Liver (tissue), 9 donors: ENCODE data around the gene GNB1L. TPM values are rescaled to one million over a fixed set of nuclear protein-coding genes. Genes with fewer than 3 reads are reported as not detected.

Experiments used
- DNase-seq: peaks from one replicate; pipeline ENCODE4 v3.0.0-alpha.2; 2017; ENCODE audit warnings: low spot score
- H3K27ac ChIP-seq, 2 donors: one replicate each; pipeline ENCODE4 v1.7.0; 2013; ENCODE audit warnings: inconsistent platforms in 2 of 2, low read length in 2 of 2, control low read depth in 1 of 2, low read depth in 1 of 2, mild to moderate bottlenecking in 1 of 2
- H3K27me3 ChIP-seq, 4 donors: one replicate each; pipeline versions ENCODE4 v1.6.1 to v1.7.0; 2013; ENCODE audit warnings: low read length in 3 of 4, inconsistent platforms in 1 of 4, mild to moderate bottlenecking in 1 of 4, moderate library complexity in 1 of 4; ENCODE audit not compliant: control insufficient read depth in 4 of 4, insufficient read depth in 4 of 4
- H3K36me3 ChIP-seq, 4 donors: one replicate each; pipeline versions ENCODE4 v1.6.1 to v1.7.0; 2013; ENCODE audit warnings: low read length in 3 of 4, mild to moderate bottlenecking in 3 of 4, low read depth in 1 of 4, moderate library complexity in 1 of 4; ENCODE audit not compliant: control insufficient read depth in 4 of 4, insufficient read depth in 3 of 4
- H3K4me1 ChIP-seq, 4 donors: one replicate each; pipeline versions ENCODE4 v1.6.1 to v1.7.0; 2013; ENCODE audit warnings: low read length in 3 of 4, mild to moderate bottlenecking in 3 of 4, moderate library complexity in 1 of 4; ENCODE audit not compliant: control insufficient read depth in 4 of 4, insufficient read depth in 4 of 4
- H3K4me3 ChIP-seq, 3 donors: one replicate each; pipeline versions ENCODE4 v1.6.1 to v1.7.0; 2013; ENCODE audit warnings: low read length in 3 of 3, control low read depth in 1 of 3, low read depth in 1 of 3, mild to moderate bottlenecking in 1 of 3
- H3K9ac ChIP-seq, 2 donors: one replicate each; pipeline ENCODE4 v1.7.0; 2013; ENCODE audit warnings: low read length in 2 of 2, mild to moderate bottlenecking in 2 of 2, moderate library complexity in 2 of 2, control low read depth in 1 of 2, low read depth in 1 of 2
- H3K9me3 ChIP-seq, 4 donors: one replicate each; pipeline versions ENCODE4 v1.6.1 to v1.7.0; 2013; ENCODE audit warnings: low read length in 3 of 4; ENCODE audit not compliant: control insufficient read depth in 4 of 4
- ATF3 ChIP-seq: IDR thresholded peaks from 2 replicates; pipeline ENCODE4 v1.6.1; 2016; ENCODE audit warnings: antibody characterized with exemption
- CTCF ChIP-seq: fragments of 150-350 bp; IDR thresholded peaks from 2 replicates; pipeline ENCODE4 v1.5.1; 2017; ENCODE audit warnings: improper control_type of control experiment, low read depth, low read length; ENCODE audit not compliant: missing input control
- EGR1 ChIP-seq, 2 donors: IDR thresholded peaks; 2 replicates each; pipeline ENCODE4 v1.6.1; 2016 to 2018; ENCODE audit warnings: antibody characterized with exemption in 2 of 2, low read depth in 2 of 2
- FOXA1 ChIP-seq: IDR thresholded peaks from 2 replicates; pipeline ENCODE4 v1.6.1; 2016; ENCODE audit warnings: antibody characterized with exemption
- GABPA ChIP-seq, 2 donors: IDR thresholded peaks in 1 of 2; conservative IDR thresholded peaks in 1 of 2; 2 replicates each; pipeline ENCODE4 v1.6.1; 2016; ENCODE audit warnings: antibody characterized with exemption in 2 of 2, mild to moderate bottlenecking in 1 of 2, moderate library complexity in 1 of 2
- HNF4G ChIP-seq: IDR thresholded peaks from 2 replicates; pipeline ENCODE4 v1.6.1; 2016; ENCODE audit warnings: antibody characterized with exemption
- JUND ChIP-seq, 2 donors: IDR thresholded peaks; 2 replicates each; pipeline ENCODE4 v1.6.1; 2016; ENCODE audit warnings: antibody characterized with exemption in 2 of 2
- MAX ChIP-seq: IDR thresholded peaks from 2 replicates; pipeline ENCODE4 v1.6.1; 2016; ENCODE audit warnings: antibody characterized with exemption
- NR2F2 ChIP-seq: IDR thresholded peaks from 2 replicates; pipeline ENCODE4 v1.6.1; 2016; ENCODE audit warnings: antibody characterized with exemption
- RAD21 ChIP-seq, 2 donors: IDR thresholded peaks; 2 replicates each; pipeline ENCODE4 v1.6.1; 2016; ENCODE audit warnings: antibody characterized with exemption in 2 of 2, mild to moderate bottlenecking in 2 of 2
- REST ChIP-seq: IDR thresholded peaks from 2 replicates; pipeline ENCODE4 v1.6.1; 2016; ENCODE audit warnings: antibody characterized with exemption, mild to moderate bottlenecking
- RXRA ChIP-seq, 2 donors: IDR thresholded peaks; 2 replicates each; pipeline ENCODE4 v1.6.1; 2017 to 2018; ENCODE audit warnings: antibody characterized with exemption in 2 of 2, mild to moderate bottlenecking in 1 of 2
- SP1 ChIP-seq: IDR thresholded peaks from 2 replicates; pipeline ENCODE4 v1.6.1; 2018; ENCODE audit warnings: antibody characterized with exemption, mild to moderate bottlenecking
- TAF1 ChIP-seq: conservative IDR thresholded peaks from 2 replicates; pipeline ENCODE4 v1.6.1; 2016; ENCODE audit warnings: antibody characterized with exemption, mild to moderate bottlenecking
- YY1 ChIP-seq: IDR thresholded peaks from 2 replicates; pipeline ENCODE4 v1.6.1; 2016; ENCODE audit warnings: antibody characterized with exemption, mild to moderate bottlenecking
- ZBTB33 ChIP-seq: IDR thresholded peaks from 2 replicates; pipeline ENCODE4 v1.6.1; 2016; ENCODE audit warnings: antibody characterized with exemption
- WGBS: extraction: QIAGEN DNeasy Blood & Tissue Kit; methylation state at CpG from one replicate; pipeline ENCODE4 v1.1.7; 2013; 5-methylcytosine and 5-hydroxymethylcytosine counted together
- polyA plus RNA-seq, 2 donors: library from polyadenylated mRNA; stranded (reverse) in 1 of 2; unstranded in 1 of 2; fragments of 200-250 nt in 1 of 2; fragments of >200 nt in 1 of 2; fragmentation: Nextera tagmentation in 1 of 2; extraction: Ambion mirVana in 1 of 2; gene quantifications; one replicate each; pipeline versions ENCODE4 v1.2.1 to v1.2.3, GENCODE V29; 2013 to 2015
- total RNA-seq, 2 donors: library from RNA; depleted of rRNA; stranded (reverse); fragments of >200 nt; gene quantifications; one replicate each; pipeline ENCODE4 v1.2.3, GENCODE V29; 2014
- donor health status: healthy.
- donor health status: healthy.
- donor health status: healthy.
- donor health status: healthy.
- donor health status: healthy.

Gene GNB1L
- total and polyA plus RNA-seq, 4 donors: 1.5 to 3.6 (median 1.9) TPM

- TF ChIP-seq EGR1 (IDR thresholded peaks at IDR 0.05; ENCODE audit: low read depth in 2 of 2) (no peak), NR2F2 (no peak), RAD21 (IDR thresholded peaks at IDR 0.05) (no peak), REST (no peak), ZBTB33 (no peak), FOXA1 (no peak), MAX (no peak), YY1 (no peak), JUND (IDR thresholded peaks at IDR 0.05) (no peak), CTCF (no peak), TAF1 (no peak), HNF4G (no peak), ATF3 (no peak), RXRA (IDR thresholded peaks at IDR 0.05) (no peak)
- H3K36me3 ChIP-seq: no peaks in the 10 kb centered on the region
- no peak overlapping the region for H3K9ac ChIP-seq
- H3K27me3 ChIP-seq: no peaks in the 10 kb centered on the region
- 94% methylated on average over 5 of the region's 5 CpGs for WGBS
- DNase-seq: no peak
- no peak overlapping the region for H3K27ac ChIP-seq
- no peak overlapping the region for H3K4me3 ChIP-seq
- no peaks in the 10 kb centered on the region for H3K9me3 ChIP-seq
- no peaks in the 10 kb centered on the region for H3K4me1 ChIP-seq
Observed at GRCh38 chr22:19863571-19863970, 8.9 kb upstream of the GNB1L start.

GRCh38 chr22:19862619-19863246 lies 8.1 kb upstream of the GNB1L start:
- H3K27ac ChIP-seq: no peak overlapping the region
- H3K9me3 ChIP-seq: no peaks in the 10 kb centered on the region
- H3K4me3 ChIP-seq: no peak overlapping the region
- H3K4me1 ChIP-seq: no peaks in the 10 kb centered on the region
- 97% methylated on average over 13 of the region's 13 CpGs for WGBS
- H3K36me3 ChIP-seq: no peaks in the 10 kb centered on the region
- no peak for DNase-seq
- no peak overlapping the region for H3K9ac ChIP-seq
- no peaks in the 10 kb centered on the region for H3K27me3 ChIP-seq
- TF ChIP-seq CTCF: no peak
- no peak for TF ChIP-seq RAD21 (IDR thresholded peaks at IDR 0.05)
- no peak for TF ChIP-seq GABPA (IDR thresholded peaks at IDR 0.05 in 1 of 2, conservative IDR thresholded peaks at IDR 0.05 in 1 of 2)
- TF ChIP-seq ATF3: no peak
- no peak for TF ChIP-seq TAF1
- TF ChIP-seq NR2F2: no peak
- TF ChIP-seq EGR1 (IDR thresholded peaks at IDR 0.05; ENCODE audit: low read depth in 2 of 2): no peak
- TF ChIP-seq SP1: no peak
- no peak for TF ChIP-seq ZBTB33
- no peak for TF ChIP-seq HNF4G
